Measurements from ENCODE around the gene PCLO. TPM values are rescaled to one million over a fixed set of nuclear protein-coding genes. Genes with fewer than 3 reads are reported as not detected.

PCLO gene
- total RNA-seq, 1 experiment from 2014 or later, result 3.0 TPM

GRCh38 chr7:82859106-82859850 lies 303.4 kb downstream of the PCLO start:
- ChIA-PET POLR2A (no interaction called here), CTCF (no interaction called here)
- Mint-ChIP-seq H3K4me3 (no peak overlapping the region), H3K27me3 (ENCODE audit: low read depth) (no peaks in the 10 kb centered on the region), H3K27ac (no peak overlapping the region), H3K9me3 (no peaks in the 10 kb centered on the region), H3K36me3 (no peaks in the 10 kb centered on the region), H3K4me1 (no peaks in the 10 kb centered on the region)
- peak; percentile 36; the same call in 1 of the 2 replicates for ATAC-seq
- TF ChIP-seq TCF7 (CRISPR knock-in tag; IDR thresholded peaks at IDR 0.05; ENCODE audit: low read depth) (no peak), ARID4B (CRISPR knock-in tag; IDR thresholded peaks at IDR 0.05; ENCODE audit: borderline replicate concordance) (no peak), USF2 (CRISPR knock-in tag; IDR thresholded peaks at IDR 0.05) (no peak), ZBTB43 (CRISPR knock-in tag; IDR thresholded peaks at IDR 0.05) (no peak), MXD4 (CRISPR knock-in tag; IDR thresholded peaks at IDR 0.05; ENCODE audit: borderline replicate concordance) (no peak), ELF4 (CRISPR knock-in tag; IDR thresholded peaks at IDR 0.05; ENCODE audit: low read depth) (no peak), SMAD4 (CRISPR knock-in tag; IDR thresholded peaks at IDR 0.05) (no peak), PRRX2 (CRISPR knock-in tag; IDR thresholded peaks at IDR 0.05) (no peak), MYBL2 (CRISPR knock-in tag; IDR thresholded peaks at IDR 0.05) (no peak), TEAD4 (CRISPR knock-in tag; IDR thresholded peaks at IDR 0.05) (no peak), HMGA2 (CRISPR knock-in tag; IDR thresholded peaks at IDR 0.05) (no peak), ATF3 (CRISPR knock-in tag; conservative IDR thresholded peaks at IDR 0.05) (no peak), GRHL2 (CRISPR knock-in tag; IDR thresholded peaks at IDR 0.05; ENCODE audit: insufficient replicate concordance, severe bottlenecking) (no peak), AR (CRISPR knock-in tag; IDR thresholded peaks at IDR 0.05) (no peak)
- no peak for DNase-seq (ENCODE audit: low spot score)

- H3K27ac Mint-ChIP-seq, result no peak overlapping the region
- ATAC-seq, result no peak
- ChIA-PET POLR2A (no interaction called here), CTCF (no interaction called here)
- H3K4me3 Mint-ChIP-seq, result no peak overlapping the region
- no peaks in the 10 kb centered on the region for H3K36me3 Mint-ChIP-seq
- TF ChIP-seq ZBTB21 (CRISPR knock-in tag; IDR thresholded peaks at IDR 0.05; ENCODE audit: borderline replicate concordance) (no peak), ELF4 (CRISPR knock-in tag; IDR thresholded peaks at IDR 0.05; ENCODE audit: low read depth) (no peak), MYBL2 (CRISPR knock-in tag; IDR thresholded peaks at IDR 0.05) (no peak), SP1 (CRISPR knock-in tag; conservative IDR thresholded peaks at IDR 0.05) (no peak), ZNF219 (CRISPR knock-in tag; IDR thresholded peaks at IDR 0.05; ENCODE audit: borderline replicate concordance) (no peak), JUN (CRISPR knock-in tag; IDR thresholded peaks at IDR 0.05) (no peak), FOXJ3 (CRISPR knock-in tag; IDR thresholded peaks at IDR 0.05; ENCODE audit: borderline replicate concordance) (no peak), ERG (CRISPR knock-in tag; IDR thresholded peaks at IDR 0.05) (no peak), NR1H2 (CRISPR knock-in tag; IDR thresholded peaks at IDR 0.05) (no peak), CREM (CRISPR knock-in tag; IDR thresholded peaks at IDR 0.05) (no peak)
- DNase-seq (ENCODE audit: low spot score), result no peak
- H3K9me3 Mint-ChIP-seq, result no peaks in the 10 kb centered on the region
- no peaks in the 10 kb centered on the region for H3K27me3 Mint-ChIP-seq (ENCODE audit: low read depth)
- peaks cover 3% of the 10 kb centered on the region for H3K4me1 Mint-ChIP-seq
Observed at GRCh38 chr7:82851121-82851520, 311.6 kb downstream of the PCLO start.

Measured in WTC11 (cell line).